ENCODE results near the gene LTK. TPM values are rescaled to one million over a fixed set of nuclear protein-coding genes. Genes with fewer than 3 reads are reported as not detected.
A peak's percentile ranks its signal among the peaks of the same experiment; 100 is the strongest.

LTK gene
- total and polyA plus RNA-seq, 2 of the 4 experiments (the other 2 are of a cell fraction), result 0.18 to 0.62 TPM

GRCh38 chr15:41490355-41490754 lies 23.3 kb downstream of the LTK start:
- TF ChIP-seq USF2 (IDR thresholded peaks at IDR 0.05; ENCODE audit: low read depth, low read length), result no peak
- no peak for TF ChIP-seq CTCF (conservative IDR thresholded peaks at IDR 0.05; ENCODE audit: low read depth, low read length)
- 0 out of 2 replicates have a peak, but pooled peaks have one; percentile 12 for TF ChIP-seq CEBPB (IDR thresholded peaks at IDR 0.05; ENCODE audit: low read depth, low read length)
- peak; percentile 42; the same call in 1 of the 2 replicates for TF ChIP-seq BHLHE40 (IDR thresholded peaks at IDR 0.05; ENCODE audit: low read depth, low read length)
- TF ChIP-seq CHD1 (IDR thresholded peaks at IDR 0.05; ENCODE audit: low read depth, low read length), result no peak
- no peak for TF ChIP-seq MAFK (IDR thresholded peaks at IDR 0.05; ENCODE audit: low read depth, low read length)
- peak; percentile 38; the same call in 1 of the 2 replicates for TF ChIP-seq MAZ (IDR thresholded peaks at IDR 0.05; ENCODE audit: borderline replicate concordance, low read depth, low read length)
- TF ChIP-seq NFE2L2 (IDR thresholded peaks at IDR 0.05; ENCODE audit: low read depth, low read length), result 0 out of 2 replicates have a peak, but pooled peaks have one; percentile 10
- peak; percentile 86 for TF ChIP-seq RCOR1 (IDR thresholded peaks at IDR 0.05; ENCODE audit: insufficient replicate concordance, low read length)
- peak; percentile 95 for TF ChIP-seq FOS (IDR thresholded peaks at IDR 0.05; ENCODE audit: low read depth, low read length)
- no TSS peak for BruUV-seq (replicated peaks)
- Histone ChIP-seq H3K9me3 (ENCODE audit: control insufficient read depth, insufficient read depth, low read length) (no peaks in the 10 kb centered on the region), H3K56ac (ENCODE audit: extremely low read depth, insufficient read depth, low read length) (no peak overlapping the region), H3K36me3 (ENCODE audit: control insufficient read depth, insufficient read depth, low read length) (no peaks in the 10 kb centered on the region), H3K4me3 (ENCODE audit: insufficient read depth, low read depth, low read length) (no peak overlapping the region), H3K14ac (replicated peaks; ENCODE audit: low read depth, low read length) (peak overlapping the region; percentile 71; the same call in 1 of the 2 replicates), H3K27me3 (ENCODE audit: control insufficient read depth, insufficient read depth, low read length) (peaks cover 9% of the 10 kb centered on the region), H4K20me1 (ENCODE audit: insufficient read depth, low read length) (no peaks in the 10 kb centered on the region), H3K9me1 (ENCODE audit: insufficient read depth, low read length) (peaks cover 38% of the 10 kb centered on the region), H2AK5ac (ENCODE audit: low read depth, low read length) (peak overlapping the region; percentile 98), H4K5ac (ENCODE audit: low read depth, low read length) (0 out of 2 replicates have a peak overlapping the region, but pooled peaks have one; percentile 62), H3K4ac (ENCODE audit: low read depth, low read length) (peak overlapping the region; percentile 80), H3K18ac (ENCODE audit: low read depth, low read length) (peak overlapping the region; percentile 64; the same call in 1 of the 2 replicates), H2BK15ac (ENCODE audit: low read depth, low read length) (peak overlapping the region; percentile 58; the same call in 1 of the 3 replicates), H3K79me1 (ENCODE audit: low read depth in 1 of 2, low read length in 2 of 2) (peaks cover 0 to 15% of the 10 kb centered on the region in 2 experiments; a peak in 2 of 4 replicates), H2BK20ac (ENCODE audit: low read depth, low read length) (peak overlapping the region; percentile 95), H2AK9ac (replicated peaks; ENCODE audit: low read depth, low read length, poor library complexity) (no peak overlapping the region), H3K27ac (ENCODE audit: insufficient read depth, low read length) (peak overlapping the region; percentile 64), H2BK5ac (ENCODE audit: low read depth, low read length, poor library complexity, severe bottlenecking) (peak overlapping the region; percentile 83), H3K4me2 (ENCODE audit: low read depth, low read length) (peak overlapping the region; percentile 71), H4K8ac (ENCODE audit: low read depth in 2 of 2, low read length in 2 of 2) (peak overlapping the region in 1 of 2 experiments; percentile 83; a peak in 3 of 4 replicates), H2BK120ac (ENCODE audit: low read depth, low read length) (peak overlapping the region; percentile 91), H2AFZ (replicated peaks; ENCODE audit: low read length, poor library complexity) (peak overlapping the region; percentile 64), H3K23ac (ENCODE audit: low read depth, low read length) (no peak overlapping the region), H3K9ac (ENCODE audit: low read depth, low read length) (no peak overlapping the region), H4K91ac (ENCODE audit: insufficient read depth, low read depth, low read length) (peak overlapping the region; percentile 34; the same call in 1 of the 2 replicates), H3K4me1 (ENCODE audit: control insufficient read depth, insufficient read depth, low read length) (peaks cover 19% of the 10 kb centered on the region)
- in situ Hi-C loops (cut with MboI; ENCODE audit: low sequenced_read_pairs), result no loop called here
- WGBS, 2 experiments (ENCODE audit: extremely low coverage in 2 of 2, insufficient read length in 1 of 2), result no CpG with 5 or more reads among the region's 4 CpGs
- ATAC-seq (ENCODE audit: low read depth), result peak; percentile 63
- intact Hi-C loops (cut with micrococcal nuclease), result no loop called here
- POLR2A ChIA-PET (ENCODE audit: unreplicated experiment), result no interaction called here
- CTCF ChIA-PET, result interaction anchor here (1.0 kb wide), 1 partner anchor 24 kb away, joined by 3 read pairs; no protein-coding TSS in a partner anchor
- peak; percentile 99 for DNase-seq
- dilution Hi-C loops (cut with HindIII; ENCODE audit: low sequenced_read_pairs, unreplicated experiment), result no loop called here

All from IMR-90 (cell line).